ENCODE data around the gene CLEC10A. TPM values are rescaled to one million over a fixed set of nuclear protein-coding genes. Genes with fewer than 3 reads are reported as not detected.

The CLEC10A gene
- total and polyA plus RNA-seq, 2 experiments from 2014 or later = not detected

DNA sequence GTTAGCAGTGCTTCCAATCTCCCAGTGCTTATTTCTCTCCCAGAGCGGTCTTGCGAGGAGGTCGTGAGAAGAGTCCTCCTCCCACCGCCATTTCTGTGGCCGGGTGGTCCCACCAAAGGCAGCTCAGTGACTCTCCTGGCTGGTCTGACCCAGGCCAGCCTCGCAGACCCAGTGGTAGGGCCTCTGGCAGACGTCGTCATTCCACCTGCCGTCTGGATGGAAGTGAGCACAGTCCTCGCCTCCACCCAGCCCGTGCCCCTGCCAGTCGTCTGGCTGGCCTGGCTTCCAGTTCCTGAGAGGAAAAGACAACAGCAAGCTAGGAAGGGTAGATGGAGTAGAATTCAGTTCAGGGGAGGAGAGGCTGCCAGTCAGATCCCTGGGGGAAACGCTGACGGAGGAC lies 5.1 kb downstream of the CLEC10A start (continued):
- TF ChIP-seq, protein P1, sequence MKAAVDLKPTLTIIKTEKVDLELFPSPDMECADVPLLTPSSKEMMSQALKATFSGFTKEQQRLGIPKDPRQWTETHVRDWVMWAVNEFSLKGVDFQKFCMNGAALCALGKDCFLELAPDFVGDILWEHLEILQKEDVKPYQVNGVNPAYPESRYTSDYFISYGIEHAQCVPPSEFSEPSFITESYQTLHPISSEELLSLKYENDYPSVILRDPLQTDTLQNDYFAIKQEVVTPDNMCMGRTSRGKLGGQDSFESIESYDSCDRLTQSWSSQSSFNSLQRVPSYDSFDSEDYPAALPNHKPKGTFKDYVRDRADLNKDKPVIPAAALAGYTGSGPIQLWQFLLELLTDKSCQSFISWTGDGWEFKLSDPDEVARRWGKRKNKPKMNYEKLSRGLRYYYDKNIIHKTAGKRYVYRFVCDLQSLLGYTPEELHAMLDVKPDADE (IDR thresholded peaks at IDR 0.05) = no peak
- TF ChIP-seq, protein P2, sequence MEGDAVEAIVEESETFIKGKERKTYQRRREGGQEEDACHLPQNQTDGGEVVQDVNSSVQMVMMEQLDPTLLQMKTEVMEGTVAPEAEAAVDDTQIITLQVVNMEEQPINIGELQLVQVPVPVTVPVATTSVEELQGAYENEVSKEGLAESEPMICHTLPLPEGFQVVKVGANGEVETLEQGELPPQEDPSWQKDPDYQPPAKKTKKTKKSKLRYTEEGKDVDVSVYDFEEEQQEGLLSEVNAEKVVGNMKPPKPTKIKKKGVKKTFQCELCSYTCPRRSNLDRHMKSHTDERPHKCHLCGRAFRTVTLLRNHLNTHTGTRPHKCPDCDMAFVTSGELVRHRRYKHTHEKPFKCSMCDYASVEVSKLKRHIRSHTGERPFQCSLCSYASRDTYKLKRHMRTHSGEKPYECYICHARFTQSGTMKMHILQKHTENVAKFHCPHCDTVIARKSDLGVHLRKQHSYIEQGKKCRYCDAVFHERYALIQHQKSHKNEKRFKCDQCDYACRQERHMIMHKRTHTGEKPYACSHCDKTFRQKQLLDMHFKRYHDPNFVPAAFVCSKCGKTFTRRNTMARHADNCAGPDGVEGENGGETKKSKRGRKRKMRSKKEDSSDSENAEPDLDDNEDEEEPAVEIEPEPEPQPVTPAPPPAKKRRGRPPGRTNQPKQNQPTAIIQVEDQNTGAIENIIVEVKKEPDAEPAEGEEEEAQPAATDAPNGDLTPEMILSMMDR (conservative IDR thresholded peaks at IDR 0.05; ENCODE audit: low read depth in 2 of 2) = no peak
- TF ChIP-seq ZNF114 (CRISPR knock-in tag; IDR thresholded peaks at IDR 0.05) = no peak
- TF ChIP-seq NANOG (IDR thresholded peaks at IDR 0.05; ENCODE audit: borderline replicate concordance) = no peak
- TF ChIP-seq ZNF331 (CRISPR knock-in tag; IDR thresholded peaks at IDR 0.05; ENCODE audit: low read depth) = no peak
- no peak for TF ChIP-seq STAT1 (IDR thresholded peaks at IDR 0.05; ENCODE audit: unreplicated experiment)
- TF ChIP-seq POLR2AphosphoS5 (IDR thresholded peaks at IDR 0.05; ENCODE audit: low read depth) = no peak
- TF ChIP-seq CREB1 (CRISPR knock-in tag; IDR thresholded peaks at IDR 0.05; ENCODE audit: low read depth) = no peak
- no peak for TF ChIP-seq EZH2 (IDR thresholded peaks at IDR 0.05; ENCODE audit: low read depth, unreplicated experiment)
- TF ChIP-seq, protein P3, sequence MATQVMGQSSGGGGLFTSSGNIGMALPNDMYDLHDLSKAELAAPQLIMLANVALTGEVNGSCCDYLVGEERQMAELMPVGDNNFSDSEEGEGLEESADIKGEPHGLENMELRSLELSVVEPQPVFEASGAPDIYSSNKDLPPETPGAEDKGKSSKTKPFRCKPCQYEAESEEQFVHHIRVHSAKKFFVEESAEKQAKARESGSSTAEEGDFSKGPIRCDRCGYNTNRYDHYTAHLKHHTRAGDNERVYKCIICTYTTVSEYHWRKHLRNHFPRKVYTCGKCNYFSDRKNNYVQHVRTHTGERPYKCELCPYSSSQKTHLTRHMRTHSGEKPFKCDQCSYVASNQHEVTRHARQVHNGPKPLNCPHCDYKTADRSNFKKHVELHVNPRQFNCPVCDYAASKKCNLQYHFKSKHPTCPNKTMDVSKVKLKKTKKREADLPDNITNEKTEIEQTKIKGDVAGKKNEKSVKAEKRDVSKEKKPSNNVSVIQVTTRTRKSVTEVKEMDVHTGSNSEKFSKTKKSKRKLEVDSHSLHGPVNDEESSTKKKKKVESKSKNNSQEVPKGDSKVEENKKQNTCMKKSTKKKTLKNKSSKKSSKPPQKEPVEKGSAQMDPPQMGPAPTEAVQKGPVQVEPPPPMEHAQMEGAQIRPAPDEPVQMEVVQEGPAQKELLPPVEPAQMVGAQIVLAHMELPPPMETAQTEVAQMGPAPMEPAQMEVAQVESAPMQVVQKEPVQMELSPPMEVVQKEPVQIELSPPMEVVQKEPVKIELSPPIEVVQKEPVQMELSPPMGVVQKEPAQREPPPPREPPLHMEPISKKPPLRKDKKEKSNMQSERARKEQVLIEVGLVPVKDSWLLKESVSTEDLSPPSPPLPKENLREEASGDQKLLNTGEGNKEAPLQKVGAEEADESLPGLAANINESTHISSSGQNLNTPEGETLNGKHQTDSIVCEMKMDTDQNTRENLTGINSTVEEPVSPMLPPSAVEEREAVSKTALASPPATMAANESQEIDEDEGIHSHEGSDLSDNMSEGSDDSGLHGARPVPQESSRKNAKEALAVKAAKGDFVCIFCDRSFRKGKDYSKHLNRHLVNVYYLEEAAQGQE (IDR thresholded peaks at IDR 0.05; ENCODE audit: unreplicated experiment) = no peak
- no peak for TF ChIP-seq JUNB (IDR thresholded peaks at IDR 0.05; ENCODE audit: unreplicated experiment)
- no peak for TF ChIP-seq EZH2phosphoT487 (IDR thresholded peaks at IDR 0.05; ENCODE audit: unreplicated experiment)

DNA sequence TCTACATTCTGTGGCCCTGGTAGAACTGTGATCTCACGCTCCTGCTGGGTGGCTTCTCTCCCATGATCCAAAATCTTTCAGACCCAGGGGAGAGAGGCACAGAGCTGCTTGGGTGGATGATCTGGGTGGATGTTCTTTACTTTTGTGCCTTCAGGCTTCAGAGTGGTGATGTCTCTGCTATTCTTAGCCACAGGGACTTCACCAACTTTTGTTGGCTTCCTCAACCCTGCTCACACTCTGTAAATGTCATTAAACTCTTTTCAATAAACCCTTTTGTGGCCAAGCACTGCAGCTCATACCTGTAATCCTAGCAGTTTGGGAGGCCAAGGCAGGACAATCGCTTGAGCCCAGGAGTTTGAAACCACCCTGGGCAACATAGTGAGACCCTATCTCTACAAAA lies 7.6 kb downstream of the CLEC10A start:
- no peaks in the 10 kb centered on the region for H3F3A ChIP-seq (replicated peaks; ENCODE audit: low read depth)
- H3K4me3 Mint-ChIP-seq = no peak overlapping the region
- no peaks in the 10 kb centered on the region for H3K79me2 ChIP-seq (replicated peaks; ENCODE audit: insufficient read depth)
- H3K4me1 ChIP-seq (ENCODE audit: insufficient read depth) = no peaks in the 10 kb centered on the region
- H3K36me3 ChIP-seq (ENCODE audit: insufficient read depth) = no peaks in the 10 kb centered on the region
- no peak overlapping the region for H3K4me3 ChIP-seq
- peaks cover 9% of the 10 kb centered on the region for H3K27me3 Mint-ChIP-seq (ENCODE audit: insufficient read depth, low read depth, poor library complexity)
- ATAC-seq (no peak), DNase-seq (ENCODE audit: low spot score) (no peak)
- H3K36me3 Mint-ChIP-seq (ENCODE audit: low read depth) = peaks cover 18% of the 10 kb centered on the region
- H3K27ac ChIP-seq (ENCODE audit: low read depth) = no peak overlapping the region
- H3K27me3 ChIP-seq (ENCODE audit: insufficient read depth) = no peaks in the 10 kb centered on the region
- peaks cover 22% of the 10 kb centered on the region for H3K9me3 Mint-ChIP-seq
- H4K20me1 ChIP-seq (replicated peaks; ENCODE audit: insufficient read depth) = no peaks in the 10 kb centered on the region
- no peak overlapping the region for H3K27ac Mint-ChIP-seq
- no peaks in the 10 kb centered on the region for H3K9me2 ChIP-seq (ENCODE audit: insufficient read depth)
- H3K4me2 ChIP-seq = no peak overlapping the region
- no peaks in the 10 kb centered on the region for H3K4me1 Mint-ChIP-seq
- no peak overlapping the region for H2AFZ ChIP-seq
- TF ChIP-seq EZH2 (IDR thresholded peaks at IDR 0.05; ENCODE audit: low read depth, unreplicated experiment) = no peak
- no peak for TF ChIP-seq EZH2phosphoT487 (IDR thresholded peaks at IDR 0.05; ENCODE audit: unreplicated experiment)
- TF ChIP-seq, protein P3 (IDR thresholded peaks at IDR 0.05; ENCODE audit: unreplicated experiment) = no peak
- TF ChIP-seq NANOG (IDR thresholded peaks at IDR 0.05; ENCODE audit: borderline replicate concordance) = no peak
- TF ChIP-seq ZNF331 (CRISPR knock-in tag; IDR thresholded peaks at IDR 0.05; ENCODE audit: low read depth) = no peak
- no peak for TF ChIP-seq ZNF114 (CRISPR knock-in tag; IDR thresholded peaks at IDR 0.05)
- no peak for TF ChIP-seq JUNB (IDR thresholded peaks at IDR 0.05; ENCODE audit: unreplicated experiment)
- TF ChIP-seq, protein P1 (IDR thresholded peaks at IDR 0.05) = no peak
- TF ChIP-seq STAT1 (IDR thresholded peaks at IDR 0.05; ENCODE audit: unreplicated experiment) = no peak
- TF ChIP-seq, protein P2 (conservative IDR thresholded peaks at IDR 0.05; ENCODE audit: low read depth in 2 of 2) = no peak
- TF ChIP-seq POLR2AphosphoS5 (IDR thresholded peaks at IDR 0.05; ENCODE audit: low read depth) = no peak
- TF ChIP-seq CREB1 (CRISPR knock-in tag; IDR thresholded peaks at IDR 0.05; ENCODE audit: low read depth) = no peak

Data from GM23338 (cell line).